ENCODE data around the gene SPECC1L.

SPECC1L gene

DNA sequence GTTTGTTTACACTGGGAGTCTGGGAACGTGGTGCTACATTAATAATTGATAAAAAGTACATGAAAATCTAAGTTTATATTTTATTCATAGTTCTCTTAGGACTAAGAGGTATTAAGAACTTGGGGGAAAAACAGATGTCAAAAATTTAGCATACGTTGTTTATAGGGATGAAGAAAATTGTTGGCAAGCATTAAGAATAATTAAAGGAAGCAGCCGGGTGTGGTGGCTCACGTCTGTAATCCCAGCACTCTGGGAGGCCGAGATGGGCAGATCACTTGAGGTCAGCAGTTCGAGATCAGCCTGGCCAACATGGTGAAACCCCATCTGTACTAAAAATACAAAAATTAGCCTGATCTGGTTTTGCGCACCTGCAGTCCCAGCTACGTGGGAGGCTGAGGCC lies 96.1 kb downstream of the SPECC1L start:
- Histone ChIP-seq H3K27ac (replicated peaks) (no peak overlapping the region), H3K4me3 (replicated peaks; ENCODE audit: insufficient read depth, low read length) (no peak overlapping the region), H3K27me3 (ENCODE audit: insufficient read depth, poor library complexity, severe bottlenecking) (no peaks in the 10 kb centered on the region)
- no peak for DNase-seq (ENCODE audit: low read depth in 1 of 2, low spot score in 1 of 2)
- TF ChIP-seq, protein P1, sequence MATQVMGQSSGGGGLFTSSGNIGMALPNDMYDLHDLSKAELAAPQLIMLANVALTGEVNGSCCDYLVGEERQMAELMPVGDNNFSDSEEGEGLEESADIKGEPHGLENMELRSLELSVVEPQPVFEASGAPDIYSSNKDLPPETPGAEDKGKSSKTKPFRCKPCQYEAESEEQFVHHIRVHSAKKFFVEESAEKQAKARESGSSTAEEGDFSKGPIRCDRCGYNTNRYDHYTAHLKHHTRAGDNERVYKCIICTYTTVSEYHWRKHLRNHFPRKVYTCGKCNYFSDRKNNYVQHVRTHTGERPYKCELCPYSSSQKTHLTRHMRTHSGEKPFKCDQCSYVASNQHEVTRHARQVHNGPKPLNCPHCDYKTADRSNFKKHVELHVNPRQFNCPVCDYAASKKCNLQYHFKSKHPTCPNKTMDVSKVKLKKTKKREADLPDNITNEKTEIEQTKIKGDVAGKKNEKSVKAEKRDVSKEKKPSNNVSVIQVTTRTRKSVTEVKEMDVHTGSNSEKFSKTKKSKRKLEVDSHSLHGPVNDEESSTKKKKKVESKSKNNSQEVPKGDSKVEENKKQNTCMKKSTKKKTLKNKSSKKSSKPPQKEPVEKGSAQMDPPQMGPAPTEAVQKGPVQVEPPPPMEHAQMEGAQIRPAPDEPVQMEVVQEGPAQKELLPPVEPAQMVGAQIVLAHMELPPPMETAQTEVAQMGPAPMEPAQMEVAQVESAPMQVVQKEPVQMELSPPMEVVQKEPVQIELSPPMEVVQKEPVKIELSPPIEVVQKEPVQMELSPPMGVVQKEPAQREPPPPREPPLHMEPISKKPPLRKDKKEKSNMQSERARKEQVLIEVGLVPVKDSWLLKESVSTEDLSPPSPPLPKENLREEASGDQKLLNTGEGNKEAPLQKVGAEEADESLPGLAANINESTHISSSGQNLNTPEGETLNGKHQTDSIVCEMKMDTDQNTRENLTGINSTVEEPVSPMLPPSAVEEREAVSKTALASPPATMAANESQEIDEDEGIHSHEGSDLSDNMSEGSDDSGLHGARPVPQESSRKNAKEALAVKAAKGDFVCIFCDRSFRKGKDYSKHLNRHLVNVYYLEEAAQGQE (IDR thresholded peaks at IDR 0.05; ENCODE audit: insufficient replicate concordance, low read depth): no peak
- no peak for TF ChIP-seq GABPA (IDR thresholded peaks at IDR 0.05; ENCODE audit: low read depth)
- TF ChIP-seq, protein P2, sequence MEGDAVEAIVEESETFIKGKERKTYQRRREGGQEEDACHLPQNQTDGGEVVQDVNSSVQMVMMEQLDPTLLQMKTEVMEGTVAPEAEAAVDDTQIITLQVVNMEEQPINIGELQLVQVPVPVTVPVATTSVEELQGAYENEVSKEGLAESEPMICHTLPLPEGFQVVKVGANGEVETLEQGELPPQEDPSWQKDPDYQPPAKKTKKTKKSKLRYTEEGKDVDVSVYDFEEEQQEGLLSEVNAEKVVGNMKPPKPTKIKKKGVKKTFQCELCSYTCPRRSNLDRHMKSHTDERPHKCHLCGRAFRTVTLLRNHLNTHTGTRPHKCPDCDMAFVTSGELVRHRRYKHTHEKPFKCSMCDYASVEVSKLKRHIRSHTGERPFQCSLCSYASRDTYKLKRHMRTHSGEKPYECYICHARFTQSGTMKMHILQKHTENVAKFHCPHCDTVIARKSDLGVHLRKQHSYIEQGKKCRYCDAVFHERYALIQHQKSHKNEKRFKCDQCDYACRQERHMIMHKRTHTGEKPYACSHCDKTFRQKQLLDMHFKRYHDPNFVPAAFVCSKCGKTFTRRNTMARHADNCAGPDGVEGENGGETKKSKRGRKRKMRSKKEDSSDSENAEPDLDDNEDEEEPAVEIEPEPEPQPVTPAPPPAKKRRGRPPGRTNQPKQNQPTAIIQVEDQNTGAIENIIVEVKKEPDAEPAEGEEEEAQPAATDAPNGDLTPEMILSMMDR (IDR thresholded peaks at IDR 0.05; ENCODE audit: insufficient read depth, low read length): no peak
- no peak for TF ChIP-seq POLR2AphosphoS5 (IDR thresholded peaks at IDR 0.05; ENCODE audit: low read depth)
- no peak for TF ChIP-seq SPI1 (IDR thresholded peaks at IDR 0.05; ENCODE audit: borderline replicate concordance, low read depth)

DNA sequence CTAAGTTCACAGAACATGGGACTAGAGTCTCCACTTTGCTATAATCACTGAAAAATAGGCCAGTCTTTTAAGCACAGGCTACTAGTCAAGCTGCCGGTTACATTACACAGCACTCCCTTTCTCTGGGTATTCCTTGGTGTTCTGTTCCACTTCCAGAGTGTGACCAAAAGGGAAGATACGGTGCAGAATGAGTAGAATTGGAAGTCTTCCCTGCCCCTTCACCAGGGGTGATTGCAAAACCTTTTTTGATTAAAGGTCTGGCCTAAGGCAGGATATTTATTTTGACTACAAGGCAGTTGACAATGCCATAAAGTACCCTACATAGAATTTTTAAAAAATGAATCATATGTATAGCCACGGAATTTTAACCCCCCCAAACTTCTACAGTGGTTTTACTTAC lies 97.2 kb downstream of the SPECC1L start:
- no peaks in the 10 kb centered on the region for H3K27me3 ChIP-seq (ENCODE audit: insufficient read depth, poor library complexity, severe bottlenecking)
- no peak overlapping the region for H3K27ac ChIP-seq (replicated peaks)
- H3K4me3 ChIP-seq (replicated peaks; ENCODE audit: insufficient read depth, low read length): no peak overlapping the region
- TF ChIP-seq, protein P2 (IDR thresholded peaks at IDR 0.05; ENCODE audit: insufficient read depth, low read length): no peak
- TF ChIP-seq GABPA (IDR thresholded peaks at IDR 0.05; ENCODE audit: low read depth) (no peak), SPI1 (IDR thresholded peaks at IDR 0.05; ENCODE audit: borderline replicate concordance, low read depth) (no peak), POLR2AphosphoS5 (IDR thresholded peaks at IDR 0.05; ENCODE audit: low read depth) (no peak)
- TF ChIP-seq, protein P1 (IDR thresholded peaks at IDR 0.05; ENCODE audit: insufficient replicate concordance, low read depth): no peak
- DNase-seq (ENCODE audit: low read depth in 1 of 2, low spot score in 1 of 2): no peak

DNA sequence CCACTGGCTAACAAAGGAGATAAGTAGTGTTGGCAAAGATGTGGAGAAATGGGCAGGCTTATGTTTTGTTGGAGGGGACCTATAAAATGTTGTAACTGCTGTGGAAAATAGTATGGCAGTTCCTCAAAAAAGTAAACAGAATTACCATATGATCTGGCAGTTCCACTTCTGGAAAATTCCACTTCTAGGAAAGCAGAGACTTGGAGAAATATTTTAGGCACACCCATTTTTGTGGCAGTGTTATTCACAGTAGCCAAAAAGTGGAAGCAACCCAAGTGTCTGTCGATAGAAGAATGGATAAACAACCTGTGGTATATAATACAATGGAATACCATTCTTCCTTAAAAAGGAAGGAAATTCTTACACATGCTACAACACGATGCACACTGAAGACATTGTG lies 99.8 kb downstream of the SPECC1L start:
- Histone ChIP-seq H3K27me3 (ENCODE audit: insufficient read depth, poor library complexity, severe bottlenecking) (no peaks in the 10 kb centered on the region), H3K4me3 (replicated peaks; ENCODE audit: insufficient read depth, low read length) (no peak overlapping the region), H3K27ac (replicated peaks) (no peak overlapping the region)
- TF ChIP-seq SPI1 (IDR thresholded peaks at IDR 0.05; ENCODE audit: borderline replicate concordance, low read depth): peak; percentile 34; the same call in 1 of the 2 replicates
- TF ChIP-seq, protein P1 (IDR thresholded peaks at IDR 0.05; ENCODE audit: insufficient replicate concordance, low read depth): no peak
- no peak for DNase-seq (ENCODE audit: low read depth in 1 of 2, low spot score in 1 of 2)
